HG03575 (cell line): ENCODE data around the gene LRIG1.

Experiments
- ATAC-seq: cut with Tn5 transposase; IDR thresholded peaks from one replicate; pipeline ENCODE4 v1.9.1; 2021; ENCODE audit not compliant: unreplicated experiment, insufficient number of reproducible peaks, low FRiP score; ENCODE audit errors: extremely low read depth

LRIG1 gene

DNA sequence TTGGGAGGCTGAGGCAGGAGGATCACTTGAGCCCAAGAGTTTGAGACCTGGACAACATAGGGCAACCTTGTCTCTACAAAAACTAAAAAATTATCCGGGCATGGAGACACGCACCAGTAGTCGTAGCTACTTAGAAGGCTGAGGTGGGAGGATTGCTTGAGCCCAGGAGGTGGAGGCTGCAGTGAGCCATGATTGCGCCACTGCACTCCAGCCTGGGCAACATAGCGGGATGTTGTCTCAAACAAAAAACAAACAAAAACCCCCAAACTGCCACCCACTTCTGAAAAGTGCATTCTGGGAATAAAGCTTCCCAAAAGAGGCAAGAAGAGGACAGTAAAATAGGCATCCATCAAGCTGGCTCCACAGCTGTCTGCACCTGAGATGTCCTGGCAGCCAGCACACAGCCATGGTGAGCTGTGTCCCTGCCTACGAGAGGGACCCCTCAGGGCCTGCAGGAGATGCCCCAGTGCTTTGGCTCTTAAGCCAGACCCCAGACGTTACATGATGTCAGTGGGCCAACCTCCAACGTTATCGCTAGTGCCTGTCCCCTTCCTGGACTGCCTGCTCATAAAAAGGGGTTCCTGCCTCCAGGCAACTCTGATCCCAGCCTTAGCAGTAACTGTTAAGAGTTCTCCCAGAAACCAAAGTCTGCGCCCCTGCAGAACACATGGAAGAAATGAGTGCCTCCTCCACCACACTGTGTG lies 101.1 kb downstream of the LRIG1 start:
- no peak for ATAC-seq

DNA sequence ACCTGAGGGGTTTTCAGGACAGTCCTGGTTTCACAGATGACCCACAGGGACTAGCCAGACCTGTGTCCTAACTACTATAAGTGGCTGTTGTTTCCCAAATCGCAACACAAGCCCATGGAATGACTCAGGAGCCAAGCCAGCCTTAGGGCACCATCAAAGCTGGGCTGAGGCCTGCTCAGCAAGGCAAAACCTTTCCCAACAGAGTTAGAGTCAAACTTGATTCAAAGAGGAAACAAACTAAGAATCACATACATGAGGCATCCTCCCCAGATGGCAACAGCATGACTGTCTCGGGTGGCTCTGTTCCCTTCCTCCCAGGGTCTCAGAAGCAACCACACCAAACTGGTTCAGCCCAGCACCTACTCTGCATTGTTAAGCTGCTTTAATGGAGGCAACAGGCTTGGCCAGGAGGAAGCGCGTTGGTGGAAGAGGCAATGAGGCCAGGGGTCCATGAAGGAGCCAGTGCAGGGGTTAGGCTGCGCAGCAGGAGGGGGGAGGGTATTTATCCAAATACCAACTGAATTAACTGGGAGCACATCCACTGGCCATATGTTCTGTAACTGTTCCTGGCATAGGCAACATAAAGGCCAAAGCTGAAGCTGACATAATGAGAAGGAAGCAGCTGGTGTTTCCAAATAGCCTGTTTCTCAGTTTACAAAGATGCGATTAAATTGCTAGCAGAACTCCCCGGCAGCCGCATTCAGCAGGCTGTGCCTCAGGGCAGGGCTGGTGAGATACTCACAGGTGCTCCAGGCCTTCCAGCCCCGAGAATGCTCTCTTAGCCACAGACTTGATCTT lies 102.4 kb downstream of the LRIG1 start:
- no peak for ATAC-seq

DNA sequence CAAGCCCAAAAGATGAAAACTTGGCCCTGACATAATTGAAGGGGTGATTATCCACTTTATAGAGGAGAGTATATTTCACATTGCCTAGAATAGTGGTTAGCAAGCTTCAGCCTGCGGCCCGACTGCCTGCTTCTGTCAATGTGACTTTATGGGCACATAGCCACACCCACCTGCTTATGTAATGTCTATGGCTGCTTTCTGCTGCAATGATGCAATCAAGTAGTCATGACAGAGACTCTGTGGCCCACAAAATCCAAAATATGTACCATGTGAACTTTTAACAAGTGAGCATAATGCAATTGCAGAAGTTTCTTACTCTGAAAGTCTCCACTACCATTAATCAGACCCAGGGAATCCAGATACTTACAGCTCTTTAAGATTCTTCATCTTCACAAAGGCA lies 103.1 kb downstream of the LRIG1 start:
- no peak for ATAC-seq

DNA sequence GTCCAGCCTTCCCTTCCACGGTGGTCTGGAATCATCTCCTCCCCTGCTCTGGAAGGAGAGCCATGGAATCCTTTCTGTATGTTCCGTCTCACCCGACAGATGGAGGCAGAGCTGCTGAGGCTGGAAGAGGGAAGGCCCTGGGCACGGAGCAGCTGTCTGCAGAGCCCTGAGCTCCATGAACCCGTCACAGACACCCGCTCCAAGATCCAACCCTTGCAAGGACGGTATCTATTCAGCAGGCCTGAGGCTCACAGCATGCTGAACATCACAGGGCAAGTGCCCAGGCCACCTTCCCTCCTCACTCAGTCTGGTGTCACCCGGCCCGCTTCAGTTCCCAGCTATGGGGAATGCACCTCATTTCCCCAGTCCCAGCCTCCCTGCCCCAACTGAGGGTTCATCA lies 103.9 kb downstream of the LRIG1 start:
- ATAC-seq, result no peak

DNA sequence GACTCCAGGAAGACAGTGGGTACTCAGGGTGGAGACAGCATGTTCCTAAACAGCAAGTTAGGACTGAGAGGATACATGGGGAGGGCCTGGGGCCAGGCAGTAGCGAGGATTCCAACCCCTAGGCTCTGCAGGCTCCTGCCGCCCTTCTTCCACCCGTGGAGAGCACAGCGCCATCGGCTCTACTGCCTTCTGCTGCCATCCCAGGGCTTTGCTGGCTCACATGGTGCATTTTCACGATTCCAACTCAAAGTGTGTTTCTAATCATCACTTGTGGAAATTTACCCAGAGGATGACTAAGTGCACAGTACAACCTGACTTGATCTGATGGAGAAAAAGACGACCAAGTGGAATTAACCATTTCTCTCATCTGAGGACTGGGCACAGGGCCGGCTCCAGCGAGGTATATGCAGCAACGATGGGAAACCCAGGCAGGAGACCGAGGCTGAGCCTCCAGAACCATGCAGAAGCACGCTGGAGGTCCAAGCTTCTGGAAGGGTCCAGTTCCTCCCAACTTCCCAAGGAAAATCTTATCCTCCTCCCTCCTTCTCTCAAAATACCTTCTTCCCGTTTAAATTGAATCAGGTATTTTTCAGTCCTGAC lies 104.6 kb downstream of the LRIG1 start:
- no peak for ATAC-seq

DNA sequence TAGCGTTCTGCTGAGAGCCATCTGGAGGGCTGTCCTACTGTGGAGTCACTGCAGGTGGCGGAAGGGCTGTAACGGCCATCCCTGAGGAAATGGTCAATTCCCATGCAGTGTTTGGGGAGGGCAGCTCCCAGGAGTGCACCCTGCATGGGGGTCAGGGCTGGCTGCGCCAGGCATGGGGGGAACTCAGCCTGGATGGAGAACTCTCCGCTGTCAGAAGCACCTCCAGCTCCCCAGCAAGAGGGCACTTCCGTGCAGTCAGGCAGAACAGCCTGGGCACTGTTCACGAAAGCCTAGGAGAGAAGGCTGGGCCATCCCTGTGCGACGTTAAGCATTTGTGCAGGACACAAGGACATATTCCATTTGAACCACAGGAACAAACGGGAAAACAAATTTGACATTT lies 105.2 kb downstream of the LRIG1 start:
- ATAC-seq, result no peak

DNA sequence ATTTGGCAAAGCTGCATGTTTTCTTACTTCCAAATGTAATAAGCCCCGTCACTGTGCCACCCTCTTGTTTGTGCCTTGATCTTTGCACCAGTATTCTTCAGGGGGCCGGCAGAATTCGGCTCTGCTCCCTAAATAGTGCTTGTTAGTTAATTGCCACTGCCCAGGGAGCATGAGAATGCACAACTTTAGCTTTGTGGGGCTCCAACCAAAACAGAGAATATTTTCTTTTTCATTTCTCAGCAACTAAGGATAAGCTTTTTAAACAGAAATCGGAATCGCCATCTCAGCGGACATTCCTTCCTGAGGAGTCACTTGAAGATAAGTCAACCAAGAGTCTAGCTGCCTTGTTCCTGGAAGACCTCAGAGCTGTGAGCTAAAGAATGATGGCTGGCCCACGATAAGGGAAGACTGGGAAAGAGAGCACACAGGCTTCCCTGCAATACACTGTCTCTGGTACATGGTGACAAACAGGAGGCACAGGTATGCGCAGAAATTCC lies 106.0 kb downstream of the LRIG1 start:
- no peak for ATAC-seq

DNA sequence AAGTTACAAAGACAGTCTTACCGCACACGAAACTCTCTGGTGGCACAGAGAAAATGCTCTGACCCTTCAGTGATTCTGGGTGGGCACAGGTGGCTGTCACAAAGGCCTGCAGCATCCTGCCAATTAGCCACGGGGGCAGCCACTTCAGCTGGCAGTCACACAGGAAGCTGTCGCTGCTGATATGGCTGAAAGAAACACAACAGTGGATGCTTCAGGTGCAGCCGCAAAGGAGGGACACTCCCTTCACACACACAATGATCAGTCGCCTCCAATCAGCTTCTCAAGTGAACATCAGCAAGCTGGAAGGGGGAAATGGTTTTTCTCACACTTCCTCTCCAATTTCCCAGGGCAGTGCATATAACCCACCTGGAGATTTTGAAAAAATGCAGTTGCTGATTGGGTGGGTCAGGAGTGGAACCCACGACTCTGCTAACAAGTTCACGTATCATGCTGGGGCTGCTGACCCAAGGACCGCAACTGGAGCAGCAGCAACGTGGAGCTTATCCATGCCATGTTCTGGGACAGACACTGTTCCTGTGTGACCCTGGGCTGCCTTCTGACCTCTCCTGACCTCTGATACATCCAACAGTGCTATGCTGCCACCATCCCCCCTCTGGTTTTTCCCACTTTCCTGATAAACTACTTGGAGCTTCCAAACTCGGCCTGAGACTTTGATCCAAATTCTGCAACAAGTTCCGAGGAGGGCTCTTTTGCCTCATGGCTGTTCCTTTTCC lies 106.6 kb downstream of the LRIG1 start:
- peak; percentile 83 for ATAC-seq

DNA sequence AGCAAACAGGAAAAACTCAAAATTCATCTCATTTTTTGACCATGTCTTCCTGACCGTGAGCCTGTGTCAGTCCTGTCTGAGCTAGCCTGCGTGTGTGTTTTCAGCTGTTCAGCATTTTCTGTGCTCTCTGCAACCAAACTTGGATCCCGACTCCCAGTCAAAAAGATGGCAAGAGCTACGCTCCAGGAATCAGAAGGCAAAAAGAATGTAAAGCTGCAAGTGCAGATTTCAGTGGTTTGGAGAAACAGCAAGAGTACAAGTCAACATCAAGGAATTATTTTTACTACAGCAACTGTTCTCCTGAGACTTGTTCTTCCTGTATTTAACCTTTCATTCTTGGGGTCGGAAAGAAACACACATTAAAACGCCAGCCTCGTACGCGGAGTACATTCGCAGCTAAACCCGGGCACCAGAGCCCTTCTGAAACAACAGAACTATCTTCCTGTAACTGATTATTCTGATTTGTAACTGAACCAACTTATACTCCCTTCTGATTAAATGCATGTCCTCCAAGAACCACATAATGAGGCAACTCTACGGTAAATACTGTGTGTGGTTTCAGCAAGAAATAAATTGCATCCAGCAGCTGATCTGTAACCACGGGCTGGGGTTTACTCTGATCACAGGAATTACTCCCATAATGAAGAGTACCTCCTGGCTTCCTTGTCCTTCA lies 107.4 kb downstream of the LRIG1 start:
- ATAC-seq, result no peak

DNA sequence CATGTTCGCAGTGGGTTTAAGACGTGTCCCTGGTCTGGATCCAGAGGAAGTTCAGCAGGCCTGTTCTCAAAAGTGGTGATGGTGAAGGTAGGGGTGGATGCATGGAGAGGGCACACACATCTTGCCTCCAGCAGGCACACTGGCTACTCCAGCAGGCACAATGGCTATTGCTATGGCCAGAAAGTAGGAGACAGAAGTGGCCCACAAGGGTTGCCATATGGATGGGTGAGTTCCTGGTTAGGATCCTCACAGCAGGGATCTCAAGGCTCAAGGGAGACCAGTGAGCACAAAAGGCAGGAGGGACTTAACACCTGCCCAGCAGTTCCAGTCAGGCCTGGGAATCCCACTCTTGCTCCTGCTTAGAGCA lies 107.9 kb downstream of the LRIG1 start:
- ATAC-seq, result no peak

DNA sequence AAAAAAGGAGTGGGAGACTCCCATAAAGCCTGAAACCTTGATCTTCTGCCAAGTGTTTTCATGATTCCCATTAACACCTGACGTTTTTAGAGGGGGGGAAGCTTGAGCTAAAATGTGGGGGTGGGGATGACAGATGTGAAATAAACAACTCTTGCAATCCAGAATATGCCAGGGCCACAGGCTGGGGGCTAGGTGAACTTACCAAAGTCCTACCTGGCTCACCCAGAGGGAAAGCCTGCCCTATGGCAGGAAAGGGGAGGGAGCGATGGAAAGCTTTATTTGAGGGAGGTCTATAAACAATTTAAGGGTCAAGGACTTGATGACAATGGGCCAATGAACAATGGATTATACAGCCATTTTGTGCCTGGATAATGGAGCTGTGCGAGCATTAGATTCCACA lies 108.3 kb downstream of the LRIG1 start:
- no peak for ATAC-seq

DNA sequence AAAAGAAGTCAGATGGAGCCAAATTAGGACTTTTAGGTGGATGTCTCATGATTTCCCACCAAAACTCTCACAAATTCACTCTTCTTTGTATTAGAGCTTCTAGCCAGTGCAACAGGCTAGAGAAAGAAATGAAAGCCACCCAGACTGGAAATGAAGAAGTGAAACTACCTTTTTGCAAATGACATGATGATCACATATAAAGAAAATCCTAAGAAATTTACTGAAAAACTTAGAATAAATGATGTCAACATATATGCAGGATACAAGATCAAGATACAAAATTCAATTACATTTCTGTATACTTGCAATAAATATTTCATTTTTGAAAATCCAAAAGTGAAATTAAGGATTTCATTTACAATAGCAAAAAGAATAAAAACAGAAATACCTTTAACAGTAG lies 110.8 kb downstream of the LRIG1 start:
- ATAC-seq, result no peak

DNA sequence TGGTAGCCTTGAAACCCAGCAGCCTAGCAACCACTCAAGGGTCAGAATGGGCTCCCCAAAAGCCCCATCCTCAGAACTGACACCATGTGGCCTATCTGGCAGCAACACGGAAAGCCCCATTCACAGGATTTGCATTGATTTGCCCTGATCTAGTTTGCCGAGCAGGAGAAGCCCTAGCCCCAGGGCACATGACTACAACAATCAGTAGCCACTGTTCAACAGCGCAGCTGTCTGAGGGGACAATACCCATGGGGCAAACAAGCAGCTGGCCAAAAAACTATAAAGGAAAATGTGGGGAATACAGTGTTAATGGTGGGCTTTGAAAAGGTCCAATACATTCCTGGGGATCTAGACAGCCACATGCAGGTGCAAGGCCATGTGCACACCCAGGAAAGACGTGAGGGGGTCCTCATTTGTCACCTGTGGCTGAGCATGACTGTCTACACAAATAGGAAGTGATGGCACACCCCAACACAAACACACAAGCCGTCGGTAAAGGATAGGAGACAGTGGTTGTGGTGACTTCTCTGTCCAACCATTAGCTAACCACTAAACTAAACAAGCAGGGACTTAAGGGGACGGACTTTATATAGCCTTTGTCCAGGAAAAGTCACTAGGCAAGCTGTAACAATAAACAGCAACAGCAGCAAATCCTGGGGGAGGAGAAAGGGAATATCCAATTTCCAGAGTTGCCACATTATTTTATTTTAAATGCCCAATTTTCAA lies 113.7 kb downstream of the LRIG1 start:
- ATAC-seq, result peak; percentile 32

DNA sequence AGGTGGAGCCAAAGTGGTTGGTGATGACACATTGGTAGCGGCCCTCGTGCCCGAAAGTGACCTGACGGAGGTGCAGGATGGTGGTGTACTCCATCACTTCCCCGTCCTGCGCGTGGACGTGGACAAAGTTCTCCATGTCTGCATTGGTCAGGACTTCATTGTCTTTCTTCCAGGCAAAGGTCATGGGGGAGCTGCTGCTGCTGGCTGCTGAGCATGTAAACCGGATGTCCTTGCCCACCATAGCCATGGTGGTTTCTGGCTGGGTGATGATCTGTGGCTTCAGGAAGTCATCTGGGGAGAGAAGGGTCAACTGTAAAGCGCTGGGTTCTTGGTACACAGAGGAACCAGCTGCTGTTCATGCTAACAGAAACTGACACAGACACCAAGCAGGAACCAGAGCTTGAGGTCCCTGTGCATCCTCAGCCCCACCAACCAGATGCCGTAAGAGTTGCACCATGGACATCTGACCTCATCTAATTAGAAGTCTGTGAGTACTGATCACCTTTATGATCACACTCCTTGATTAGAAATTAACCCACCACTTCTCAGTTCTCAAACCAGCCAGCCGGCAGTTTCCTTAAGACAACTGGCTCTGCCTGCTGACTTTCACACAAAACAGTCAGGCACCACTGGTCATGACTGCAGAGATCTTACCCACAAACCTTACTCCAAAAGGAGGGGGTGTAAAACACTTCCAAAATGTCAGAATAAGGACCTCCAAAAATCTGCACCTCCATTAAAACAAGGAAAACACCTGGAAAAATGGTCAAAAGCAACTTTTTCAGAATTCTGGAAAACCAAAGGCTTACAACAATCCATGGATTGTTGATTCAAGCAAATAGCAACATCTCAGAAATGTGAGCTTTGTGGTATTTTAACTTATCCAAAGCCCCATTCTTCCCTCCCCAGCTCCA lies 114.6 kb downstream of the LRIG1 start:
- peak; percentile 68 for ATAC-seq

DNA sequence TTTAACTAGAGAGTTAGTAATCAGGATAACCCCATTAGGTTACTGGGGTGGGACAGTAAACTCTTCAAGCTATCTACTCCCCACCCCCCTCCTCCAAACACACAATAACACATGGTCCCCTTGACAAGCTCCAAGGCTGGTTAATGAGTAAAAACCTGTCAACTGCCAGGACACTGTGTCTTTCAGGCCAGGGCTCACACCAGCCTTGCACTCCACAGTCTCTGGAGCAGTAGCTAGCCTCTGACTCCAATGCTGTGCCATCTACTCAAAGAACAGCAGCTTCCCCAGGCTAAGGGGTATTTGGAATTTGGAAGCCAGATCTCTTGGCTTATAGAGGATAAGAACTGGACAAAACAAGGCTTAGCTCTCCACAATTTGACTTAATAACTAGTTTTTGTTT lies 115.8 kb downstream of the LRIG1 start:
- ATAC-seq, result no peak

DNA sequence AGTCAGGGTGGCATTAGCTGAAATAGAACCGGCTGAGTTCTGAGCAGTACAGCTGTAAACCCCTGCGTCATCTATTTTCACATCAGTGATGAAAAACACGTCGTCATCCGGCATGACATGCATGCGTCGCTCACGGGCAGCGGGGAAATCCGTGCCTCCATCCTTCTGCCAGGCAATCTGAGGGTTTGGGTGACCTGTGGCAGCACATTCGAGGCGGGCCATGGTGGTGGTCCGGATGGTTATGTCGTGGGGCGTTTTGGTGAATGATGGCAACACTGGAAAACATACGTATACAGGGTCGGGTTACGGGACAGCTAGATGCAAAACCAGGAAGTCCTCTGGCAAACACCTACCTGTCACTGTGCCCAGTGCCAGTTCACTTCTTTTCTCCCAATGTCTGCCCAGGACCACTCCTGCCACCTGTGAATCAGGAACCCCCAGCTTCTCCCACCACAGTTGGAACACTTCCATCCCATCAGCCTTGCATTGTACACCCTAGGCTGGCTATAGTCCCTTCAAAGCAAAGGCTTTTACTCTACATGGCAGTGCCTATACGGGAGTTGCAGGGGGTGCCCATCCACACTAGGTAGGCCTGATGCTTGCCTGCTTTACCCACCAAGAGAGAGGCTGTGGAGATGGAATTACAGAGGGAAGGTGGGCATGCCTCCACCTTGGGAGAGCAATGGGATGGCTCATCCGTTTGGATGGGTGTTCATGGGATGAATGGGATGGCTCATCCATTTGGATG lies 116.7 kb downstream of the LRIG1 start:
- ATAC-seq, result no peak

DNA sequence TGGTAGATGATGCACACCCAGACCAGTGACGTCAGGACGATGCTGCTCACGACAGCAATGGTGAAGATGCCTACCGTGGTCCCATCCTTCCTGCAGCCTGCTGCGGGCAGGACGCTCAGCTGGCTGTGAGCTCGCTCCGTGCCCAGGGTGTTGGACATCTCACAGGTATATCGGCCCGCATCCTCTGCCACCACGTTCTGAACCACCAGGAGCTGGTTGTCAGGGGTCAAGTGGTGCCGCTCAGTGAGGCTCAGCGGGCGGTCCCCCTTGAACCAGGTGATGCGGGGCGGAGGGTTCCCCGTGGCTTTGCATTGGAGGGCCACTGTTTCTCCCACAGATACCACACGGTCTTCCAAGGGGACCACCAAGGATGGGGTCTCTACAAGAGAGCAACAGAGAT lies 117.8 kb downstream of the LRIG1 start:
- no peak for ATAC-seq
